CD1c-positive myeloid dendritic cell (primary cell): ENCODE results near the gene GSTK1.
"Not testable (repeated sequence)": the region's sequence is repeated elsewhere in the genome, so short reads cannot be mapped to it uniquely, and the experiment has no call there.

Experiments
- DNase-seq: peaks from one replicate; pipeline ENCODE4 v3.0.0-alpha.2; 2016; ENCODE audit errors: extremely low spot score

The GSTK1 gene

GRCh38 chr7:143269251-143269650 lies 6.0 kb downstream of the GSTK1 start:
- no peak for DNase-seq

GRCh38 chr7:143271240-143271639 lies 8.0 kb downstream of the GSTK1 start:
- no peak for DNase-seq

- DNase-seq: no peak
Observed at GRCh38 chr7:143272871-143273270, 9.6 kb downstream of the GSTK1 start.

DNA sequence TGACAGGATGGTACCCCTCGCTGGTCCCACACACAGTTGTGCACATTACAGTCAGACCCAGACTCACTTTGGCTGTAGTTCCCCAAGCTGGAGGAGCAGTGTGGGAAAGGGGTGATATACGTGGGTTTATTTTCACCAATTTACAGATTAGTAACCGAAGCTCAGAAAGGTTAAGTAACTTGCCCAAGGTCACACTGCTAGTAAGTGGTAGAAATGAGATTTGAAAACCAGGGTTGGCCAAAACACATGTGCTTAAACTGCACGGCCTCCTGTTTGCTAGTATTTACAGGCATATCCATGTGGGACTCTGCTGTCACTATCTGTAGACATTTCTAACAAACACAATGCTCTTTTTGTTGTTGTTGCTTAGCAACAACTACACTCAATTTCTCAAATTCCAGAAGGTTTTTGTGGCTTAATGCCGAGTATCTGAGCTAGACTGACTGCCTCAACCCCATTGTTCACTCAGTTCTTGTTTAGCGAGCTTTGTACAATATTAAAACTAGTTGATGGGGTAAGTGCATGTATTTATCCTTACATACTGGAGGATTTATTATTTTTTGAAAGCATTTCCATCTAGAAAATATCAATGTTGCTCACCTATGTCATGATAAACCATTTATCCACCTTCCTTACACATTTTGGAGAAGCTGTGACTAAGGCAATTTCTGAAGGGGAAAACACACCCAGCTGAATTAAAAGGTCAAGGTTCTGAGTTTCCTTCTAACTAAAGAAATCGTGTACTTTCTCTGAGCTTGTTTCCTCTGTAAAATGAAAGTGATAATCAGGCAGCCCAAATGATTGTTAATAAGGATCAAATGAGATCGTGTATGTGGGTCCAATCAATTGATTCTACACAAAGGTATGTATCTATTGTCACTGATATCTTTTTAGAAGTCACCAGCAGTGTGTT lies 16.2 kb downstream of the GSTK1 start:
- no peak for DNase-seq

- DNase-seq: no peak
Observed at GRCh38 chr7:143280160-143280559, 16.9 kb downstream of the GSTK1 start.

DNA sequence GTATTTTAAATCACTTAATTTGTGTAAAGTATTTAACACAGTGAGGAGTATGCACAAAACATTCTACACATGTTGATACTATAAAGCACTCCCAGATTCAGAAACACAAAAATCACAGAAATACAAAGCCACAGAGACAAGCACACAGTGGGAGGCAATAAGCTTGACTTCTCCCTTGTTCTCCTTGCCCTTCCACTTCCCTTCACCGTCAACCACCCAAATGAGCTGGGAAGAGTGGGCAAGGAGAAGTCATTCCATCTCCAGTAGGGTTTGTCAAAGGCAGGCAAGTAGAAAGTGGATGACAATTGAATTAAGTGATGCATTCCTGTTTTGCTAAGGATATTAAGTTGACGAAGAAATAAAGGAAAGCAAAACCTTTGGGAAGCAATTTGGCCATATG lies 17.3 kb downstream of the GSTK1 start:
- DNase-seq: peak; percentile 50

DNA sequence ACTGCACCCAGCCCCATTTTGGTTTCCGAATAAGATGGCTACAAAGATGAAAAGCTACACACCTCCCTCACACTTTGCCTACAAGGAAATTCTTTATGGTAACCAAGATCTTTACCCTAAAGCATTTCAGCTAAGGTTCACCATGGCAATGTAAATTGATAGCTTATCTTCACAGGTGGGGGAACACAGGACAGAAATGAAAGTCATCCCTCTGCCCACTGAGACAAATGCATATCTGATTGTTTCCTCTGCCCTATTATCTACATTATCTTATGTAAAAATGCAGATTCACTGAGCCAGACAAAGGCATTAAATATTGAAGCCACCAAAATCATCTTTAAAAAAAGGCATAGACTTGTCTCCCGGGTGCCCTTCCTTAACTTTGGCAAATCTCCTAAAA lies 18.3 kb downstream of the GSTK1 start:
- no peak for DNase-seq

- no peak for DNase-seq
Observed at GRCh38 chr7:143282124-143282523, 18.9 kb downstream of the GSTK1 start.

DNA sequence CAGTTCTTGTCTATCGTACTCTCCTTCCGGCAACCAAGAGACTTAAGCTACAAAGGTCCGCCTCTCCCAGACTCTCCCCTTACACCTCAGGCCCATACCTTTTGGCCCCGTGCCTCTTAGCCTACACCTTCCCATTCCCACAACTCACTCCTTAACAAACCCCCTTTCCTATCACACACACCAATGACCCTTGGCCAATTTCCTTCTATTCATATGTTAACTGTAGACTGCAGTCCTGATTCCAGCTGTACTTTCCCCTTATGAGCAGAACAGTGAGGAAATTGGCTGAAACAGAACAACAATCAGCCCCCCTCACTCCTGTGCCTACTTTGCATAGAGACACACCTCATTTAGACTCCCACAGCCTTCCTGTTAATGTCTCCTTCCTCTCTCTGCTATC lies 20.1 kb downstream of the GSTK1 start:
- no peak for DNase-seq

DNA sequence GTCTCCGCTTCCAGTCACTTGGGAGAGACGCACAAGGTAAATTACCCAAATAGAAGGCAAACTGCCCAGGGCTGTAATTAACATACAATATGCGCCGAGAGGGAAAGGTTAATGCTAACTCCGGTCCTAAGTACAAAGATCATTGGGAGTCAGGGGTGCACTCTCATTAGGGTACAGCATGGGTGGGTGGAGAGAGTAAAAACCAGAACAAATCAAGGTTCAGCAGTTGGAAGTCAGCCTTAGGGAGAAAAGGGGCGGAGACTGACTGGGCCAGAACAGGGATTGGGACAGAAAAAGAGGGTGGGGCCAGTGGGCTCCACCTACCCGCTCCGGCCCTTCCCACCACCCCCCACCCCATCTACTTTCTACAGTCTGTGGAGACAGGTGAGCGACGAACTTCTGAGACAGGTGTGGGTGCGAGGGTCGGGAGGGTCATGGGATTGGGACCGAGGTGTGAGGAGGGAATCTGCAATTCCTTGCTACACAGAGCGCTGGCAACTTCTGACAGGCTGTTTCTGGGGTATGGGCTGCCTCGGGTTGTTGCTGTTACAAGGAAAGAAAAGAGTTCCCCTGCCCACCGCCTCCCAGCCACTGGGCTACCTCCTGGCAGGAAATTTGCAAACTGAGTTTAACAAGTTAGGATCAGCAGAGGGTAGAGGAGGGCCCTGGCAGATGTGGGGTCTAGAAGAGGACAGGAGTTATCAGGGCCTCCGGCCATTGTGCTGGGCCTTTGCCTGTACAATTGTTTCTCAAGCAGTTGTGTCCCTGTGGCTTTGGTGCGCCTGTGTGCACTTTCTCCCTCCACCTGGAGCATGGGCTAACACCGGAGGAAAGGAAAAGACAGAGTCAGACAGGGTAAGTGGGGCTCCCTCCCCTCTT lies 21.6 kb downstream of the GSTK1 start, which contains the start of gene TMEM139:
Gene TMEM139 (plus strand): TSS at position 368 of the 879 bp plus-strand sequence. CDS start 1,000 bp downstream, outside the sequence.
- no peak for DNase-seq

DNA sequence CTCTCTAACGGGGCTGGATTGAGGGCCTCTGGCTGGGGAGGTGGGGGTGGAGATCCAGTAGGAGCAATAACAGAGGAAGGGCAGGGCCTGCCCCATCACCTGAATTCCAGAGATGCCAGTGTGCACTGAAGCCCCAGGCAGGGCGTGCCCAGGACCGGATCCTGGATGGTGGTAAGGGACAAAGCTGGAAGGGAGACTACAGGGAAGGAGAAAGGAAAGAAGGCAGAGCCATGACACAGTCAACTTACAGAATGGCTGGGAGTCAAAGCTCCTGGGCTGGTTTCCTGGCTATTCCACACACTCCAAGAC lies 22.2 kb downstream of the GSTK1 start:
- no peak for DNase-seq

GRCh38 chr7:143285806-143286521 lies 22.7 kb downstream of the GSTK1 start:
- no peak for DNase-seq

- no peak for DNase-seq
Observed at GRCh38 chr7:143286522-143286890, 23.3 kb downstream of the GSTK1 start.

GRCh38 chr7:143287339-143287934 lies 24.2 kb downstream of the GSTK1 start:
- no peak for DNase-seq

GRCh38 chr7:143287935-143288826 lies 24.9 kb downstream of the GSTK1 start, which contains the start of gene CASP2:
TSS of gene CASP2 (plus strand) at chr7:143288351. CDS start at chr7:143288456, 105 bp downstream.
- peak; percentile 99 for DNase-seq

- DNase-seq: peak; percentile 20
Observed at GRCh38 chr7:143288836-143289235, 25.6 kb downstream of the GSTK1 start.

- DNase-seq: peak; percentile 62
Observed at GRCh38 chr7:143289421-143289820, 26.2 kb downstream of the GSTK1 start.

DNA sequence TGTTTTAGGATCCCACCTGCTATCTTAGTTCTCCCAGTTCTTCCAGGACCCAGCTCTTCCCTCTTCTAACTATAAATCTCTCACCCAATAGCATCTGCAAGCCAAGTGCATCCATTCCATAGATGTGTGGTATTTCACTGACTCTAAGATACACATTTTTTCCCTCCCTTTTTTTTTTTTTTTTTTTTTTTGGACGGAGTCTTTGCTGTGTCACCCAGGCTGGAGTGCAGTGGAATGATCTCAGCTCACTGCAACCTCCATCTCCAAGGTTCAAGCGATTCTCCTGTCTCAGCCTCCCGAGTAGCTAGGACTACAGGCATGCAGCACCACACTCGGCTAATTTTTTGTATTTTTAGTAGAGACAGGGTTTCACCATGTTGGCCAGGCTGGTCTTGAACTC lies 26.6 kb downstream of the GSTK1 start:
- not testable (repeated sequence) for DNase-seq

- no peak for DNase-seq
Observed at GRCh38 chr7:143290293-143290692, 27.1 kb downstream of the GSTK1 start.

GRCh38 chr7:143292876-143293275 lies 29.6 kb downstream of the GSTK1 start:
- DNase-seq: no peak

DNA sequence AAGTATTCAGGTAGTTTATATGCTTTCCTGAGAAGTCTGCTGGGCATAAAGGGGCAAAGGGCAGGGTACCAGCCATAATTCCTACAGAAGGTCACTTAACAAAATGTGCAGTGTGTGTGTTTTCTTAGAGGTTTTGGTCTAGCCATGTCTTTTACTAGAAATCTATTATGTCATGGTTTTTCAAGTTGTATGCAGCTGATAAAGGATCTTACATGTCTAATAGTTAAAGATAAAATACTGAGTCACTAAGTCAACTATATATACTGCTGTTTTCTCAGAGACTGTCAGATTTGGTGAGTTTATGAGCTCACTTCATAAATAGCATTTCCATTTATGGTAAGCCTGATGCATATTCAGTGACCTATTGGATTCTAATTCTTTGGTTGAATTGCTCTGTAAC lies 32.6 kb downstream of the GSTK1 start:
- no peak for DNase-seq
